SK-N-SH (cell line): Measurements from ENCODE around the gene ZNF783. TPM values are rescaled to one million over a fixed set of nuclear protein-coding genes. Genes with fewer than 3 reads are reported as not detected.

Experiments used
- CTCF ChIA-PET: fragments of 300-600, 350-600 bp; formaldehyde crosslinking; extraction: SDS; loops from one replicate; lab custom pipeline; 2021; lab: Yijun Ruan, JAX
- POLR2A ChIA-PET: fragments of 350-600 bp; sonication (Branson Sonifier 250); formaldehyde crosslinking; extraction: SDS; loops from one replicate; lab custom pipeline; 2020; ENCODE audit warnings: antibody characterized with exemption, inconsistent platforms; lab: Yijun Ruan, JAX
- DNase-seq: peaks from one replicate; pipeline ENCODE4 v3.0.0; 2012
- H2AFZ ChIP-seq: fragments of 200-600 bp; sonication (generic); 2 replicates; pipeline ENCODE4 v1.8.1; 2016; ENCODE audit warnings: antibody characterized with exemption, mild to moderate bottlenecking, low read depth
- H3F3A ChIP-seq: fragments of 200-600 bp; sonication (generic); replicated peaks from 2 replicates; pipeline ENCODE3; 2016; ENCODE audit warnings: antibody characterized with exemption, mild to moderate bottlenecking; ENCODE audit not compliant: insufficient read depth
- H3K27ac ChIP-seq, 2 experiments: fragments of 200-500 bp in 1 of 2; fragments of 200-600 bp in 1 of 2; sonication (Bioruptor generic) in 1 of 2; sonication (generic), shearing (Covaris generic) in 1 of 2; 2 replicates each; pipeline versions ENCODE4 v1.5.1 to v1.6.1; 2014 to 2016; ENCODE audit warnings: low read depth in 2 of 2, inconsistent platforms in 1 of 2, low read length in 1 of 2, mild to moderate bottlenecking in 1 of 2, mixed read lengths in 1 of 2
- H3K27me3 ChIP-seq: fragments of 200-600 bp; sonication (generic), shearing (Covaris generic); 2 replicates; pipeline ENCODE4 v1.6.1; 2016; ENCODE audit warnings: mixed run types; ENCODE audit not compliant: insufficient read depth
- H3K36me3 ChIP-seq, 2 experiments: fragments of 200-500 bp in 1 of 2; fragments of 200-600 bp in 1 of 2; sonication (Bioruptor generic) in 1 of 2; sonication (generic) in 1 of 2; replicated peaks in 1 of 2; 2 replicates each; pipeline versions ENCODE3 to v1.5.1; 2014 to 2016; ENCODE audit warnings: low read length in 1 of 2, mild to moderate bottlenecking in 1 of 2; ENCODE audit not compliant: insufficient read depth in 2 of 2, control insufficient read depth in 1 of 2
- H3K4me1 ChIP-seq, 2 experiments: fragments of 200-500 bp in 1 of 2; fragments of 200-600 bp in 1 of 2; sonication (Bioruptor generic) in 1 of 2; sonication (generic), shearing (Covaris generic) in 1 of 2; 2 replicates each; pipeline versions ENCODE4 v1.5.1 to v1.6.1; 2014 to 2016; ENCODE audit warnings: low read depth in 1 of 2, low read length in 1 of 2, mixed run types in 1 of 2; ENCODE audit not compliant: insufficient read depth in 2 of 2, control insufficient read depth in 1 of 2
- H3K4me2 ChIP-seq: fragments of 200-600 bp; sonication (generic), shearing (Covaris generic); 2 replicates; pipeline ENCODE4 v1.6.1; 2017; ENCODE audit warnings: mixed run types
- H3K4me3 ChIP-seq, 2 experiments: fragments of 200-500 bp in 1 of 2; fragments of 200-600 bp in 1 of 2; sonication (Bioruptor generic) in 1 of 2; sonication (generic), shearing (Covaris generic) in 1 of 2; 2 replicates each; pipeline versions ENCODE4 v1.5.1 to v1.8.1; 2014 to 2016; ENCODE audit warnings: low read depth in 2 of 2, inconsistent platforms in 1 of 2, low read length in 1 of 2, mild to moderate bottlenecking in 1 of 2, mixed read lengths in 1 of 2, moderate library complexity in 1 of 2
- H3K79me2 ChIP-seq: fragments of 200-600 bp; sonication (generic); 2 replicates; pipeline ENCODE4 v1.8.1; 2017; ENCODE audit warnings: mild to moderate bottlenecking; ENCODE audit not compliant: insufficient read depth
- H3K9ac ChIP-seq: fragments of 200-600 bp; sonication (generic); 2 replicates; pipeline ENCODE4 v1.6.1; 2017; ENCODE audit warnings: mixed run types
- H3K9me2 ChIP-seq: fragments of 200-600 bp; sonication (generic); 2 replicates; pipeline ENCODE4 v1.6.1; 2017; ENCODE audit warnings: mixed run types
- H3K9me3 ChIP-seq: fragments of 200-600 bp; sonication (generic); 2 replicates; pipeline ENCODE4 v1.6.1; 2017; ENCODE audit warnings: mixed run types, mild to moderate bottlenecking, moderate library complexity
- H4K20me1 ChIP-seq: fragments of 200-600 bp; sonication (generic); 2 replicates; pipeline ENCODE4 v1.6.1; 2017; ENCODE audit warnings: mild to moderate bottlenecking, mixed run types; ENCODE audit not compliant: insufficient read depth
- CTCF ChIP-seq: fragments of 200-600 bp; sonication (generic); IDR thresholded peaks from 2 replicates; pipeline ENCODE4 v1.6.1; 2017; ENCODE audit warnings: antibody characterized with exemption, mild to moderate bottlenecking, moderate library complexity
- FOSL2 ChIP-seq: IDR thresholded peaks from 2 replicates; pipeline ENCODE4 v1.4.0; 2012; ENCODE audit warnings: low read depth, mild to moderate bottlenecking, moderate library complexity, borderline replicate concordance
- GATA2 ChIP-seq: sonication (generic); formaldehyde crosslinking; IDR thresholded peaks from 2 replicates; pipeline ENCODE4 v1.5.0; 2020; ENCODE audit warnings: mild to moderate bottlenecking, missing genetic modification reagents
- JUND ChIP-seq: IDR thresholded peaks from 2 replicates; pipeline ENCODE4 v1.4.0; 2012
- MEF2A ChIP-seq: IDR thresholded peaks from 2 replicates; pipeline ENCODE4 v1.4.0; 2012; ENCODE audit warnings: low read depth, borderline replicate concordance
- MXI1 ChIP-seq: IDR thresholded peaks from 2 replicates; pipeline ENCODE4 v1.6.1; 2012; ENCODE audit warnings: mild to moderate bottlenecking, low read depth, low read length, improper control_type of control experiment
- PBX3 ChIP-seq: IDR thresholded peaks from 2 replicates; pipeline ENCODE4; 2012
- POLR2AphosphoS5 ChIP-seq: IDR thresholded peaks from 2 replicates; pipeline ENCODE4 v1.6.1; 2012; ENCODE audit warnings: low read depth, low read length
- RAD21 ChIP-seq: IDR thresholded peaks from 2 replicates; pipeline ENCODE4 v1.6.1; 2012; ENCODE audit warnings: mild to moderate bottlenecking, low read length
- RXRA ChIP-seq: IDR thresholded peaks from 2 replicates; pipeline ENCODE4 v1.4.0; 2012; ENCODE audit warnings: low read depth, mild to moderate bottlenecking, borderline replicate concordance
- SMC3 ChIP-seq: IDR thresholded peaks from 2 replicates; pipeline ENCODE4 v1.6.1; 2012; ENCODE audit warnings: low read depth, low read length, improper control_type of control experiment
- TCF12 ChIP-seq: IDR thresholded peaks from 2 replicates; pipeline ENCODE4 v1.4.0; 2012
- TEAD4 ChIP-seq: IDR thresholded peaks from 2 replicates; pipeline ENCODE4 v1.4.0; 2012; ENCODE audit warnings: mild to moderate bottlenecking, borderline replicate concordance; ENCODE audit not compliant: insufficient read depth
- USF1 ChIP-seq: IDR thresholded peaks from 2 replicates; pipeline ENCODE4 v1.4.0; 2012; ENCODE audit warnings: low read depth, borderline replicate concordance
- YY1 ChIP-seq: IDR thresholded peaks from 2 replicates; pipeline ENCODE4 v1.4.0; 2012; ENCODE audit warnings: low read depth, mild to moderate bottlenecking
- WGBS: methylation state at CpG from one replicate; pipeline ENCODE4 v1.1.6; 2017; ENCODE audit warnings: low lambda C conversion rate; 5-methylcytosine and 5-hydroxymethylcytosine counted together
- polyA plus RNA-seq, 3 experiments: library from polyadenylated mRNA; depleted of rRNA; stranded (reverse); fragments of >200 nt; gene quantifications; 2 replicates each; pipeline ENCODE4 v1.2.3, GENCODE V29; 2012

The ZNF783 gene
- polyA plus RNA-seq, 1 of the 3 experiments (the other 2 are of a cell fraction): 12.5 TPM

- TF ChIP-seq GATA2 (no peak), MXI1 (no peak), RAD21 (no peak), POLR2AphosphoS5 (no peak)
Measured at GRCh38 chr7:149253665-149254064, 8.3 kb upstream of the ZNF783 start (continued).

- TF ChIP-seq RXRA (no peak), YY1 (no peak), FOSL2 (no peak), SMC3 (no peak), MXI1 (no peak), USF1 (no peak), GATA2 (no peak), TCF12 (no peak), CTCF (no peak), JUND (no peak), PBX3 (no peak), MEF2A (no peak), RAD21 (no peak), TEAD4 (no peak)
- H3K4me1 ChIP-seq: peaks cover 0 to 9% of the 10 kb centered on the region in 2 experiments; a peak in 1 of 4 replicates
- no peak for DNase-seq
- H2AFZ ChIP-seq: no peak overlapping the region
- H4K20me1 ChIP-seq: no peaks in the 10 kb centered on the region
- H3K36me3 ChIP-seq: peaks cover 50 to 51% of the 10 kb centered on the region in 2 experiments
- ChIA-PET POLR2A (no interaction called here), CTCF (interaction anchor here (1.8 to 9.4 kb wide), 2 partner anchors 7 to 128 kb away, joined by 5 to 76 read pairs; partner anchors contain the start of genes ZNF425 and ZNF783)
- H3K4me3 ChIP-seq: no peak overlapping the region
- peaks cover 20% of the 10 kb centered on the region for H3F3A ChIP-seq
- no peaks in the 10 kb centered on the region for H3K9me2 ChIP-seq
- no peaks in the 10 kb centered on the region for H3K9me3 ChIP-seq
- WGBS: 91% methylated on average over 15 of the region's 16 CpGs
- 0 out of 2 replicates have a peak, but pooled peaks cover 7% of the 10 kb centered on the region for H3K79me2 ChIP-seq
- H3K4me2 ChIP-seq: no peak overlapping the region
- no peak overlapping the region for H3K27ac ChIP-seq
- no peaks in the 10 kb centered on the region for H3K27me3 ChIP-seq
- H3K9ac ChIP-seq: no peak overlapping the region
Measured at GRCh38 chr7:149254181-149254858, 7.7 kb upstream of the ZNF783 start.
